HG03097 (cell line): ENCODE measurements around the gene ZNF675.
"Not testable (repeated sequence)": the region's sequence is repeated elsewhere in the genome, so short reads cannot be mapped to it uniquely, and the experiment has no call there.

Experiments used
- ATAC-seq: cut with Tn5 transposase; IDR thresholded peaks from one replicate; pipeline ENCODE4 v1.9.1; 2021; ENCODE audit not compliant: unreplicated experiment, low FRiP score

ZNF675 gene

GRCh38 chr19:23686621-23687423 is at the start of gene ZNF675:
ZNF675 (minus strand) TSS chr19:23687212; CDS start chr19:23687033, 179 bp downstream.
- ATAC-seq: peak; percentile 97

GRCh38 chr19:23730729-23731465 is 43.9 kb upstream of the ZNF675 start:
- not testable (repeated sequence) for ATAC-seq

- ATAC-seq: not testable (repeated sequence)
Measured at GRCh38 chr19:23724161-23724560, 37.1 kb upstream of the ZNF675 start.

- no peak for ATAC-seq
Measured at GRCh38 chr19:23718802-23719201, 31.8 kb upstream of the ZNF675 start.

- ATAC-seq: no peak
Measured at GRCh38 chr19:23716792-23717191, 29.8 kb upstream of the ZNF675 start.

GRCh38 chr19:23709347-23709746 is 22.3 kb upstream of the ZNF675 start:
- ATAC-seq: no peak

- ATAC-seq: no peak
Measured at GRCh38 chr19:23706657-23707056, 19.6 kb upstream of the ZNF675 start.

- no peak for ATAC-seq
Measured at GRCh38 chr19:23699521-23699860, 12.5 kb upstream of the ZNF675 start.

- ATAC-seq: no peak
Measured at GRCh38 chr19:23698711-23699520, 11.9 kb upstream of the ZNF675 start.

GRCh38 chr19:23692937-23693336 is 5.9 kb upstream of the ZNF675 start:
- ATAC-seq: not testable (repeated sequence)

GRCh38 chr19:23673132-23673531 is 13.9 kb downstream of the ZNF675 start:
- ATAC-seq: no peak

- ATAC-seq: not testable (repeated sequence)
Measured at GRCh38 chr19:23668606-23669005, 18.4 kb downstream of the ZNF675 start.

GRCh38 chr19:23665651-23666410 is 21.2 kb downstream of the ZNF675 start:
- ATAC-seq: no peak

- ATAC-seq: not testable (repeated sequence)
Measured at GRCh38 chr19:23649817-23650216, 37.2 kb downstream of the ZNF675 start.
